Measurements from ENCODE around the gene PIK3CG. TPM values are rescaled to one million over a fixed set of nuclear protein-coding genes. Genes with fewer than 3 reads are reported as not detected.
"Not testable (repeated sequence)": the region's sequence is repeated elsewhere in the genome, so short reads cannot be mapped to it uniquely, and the experiment has no call there.

PIK3CG gene
- total RNA-seq: 4.1 and 6.6 TPM in 2 replicates

- DNase-seq: peak; percentile 70
These were observed at the start of gene PIK3CG for GRCh38 chr7:106865130-106866041. Gene PIK3CG, plus strand, starts transcription at chr7:106865282. Its CDS starts 2,280 bp downstream, at chr7:106867562.

- DNase-seq: no peak
These were observed 48.0 kb upstream of the PIK3CG start for GRCh38 chr7:106817098-106817497.

DNA sequence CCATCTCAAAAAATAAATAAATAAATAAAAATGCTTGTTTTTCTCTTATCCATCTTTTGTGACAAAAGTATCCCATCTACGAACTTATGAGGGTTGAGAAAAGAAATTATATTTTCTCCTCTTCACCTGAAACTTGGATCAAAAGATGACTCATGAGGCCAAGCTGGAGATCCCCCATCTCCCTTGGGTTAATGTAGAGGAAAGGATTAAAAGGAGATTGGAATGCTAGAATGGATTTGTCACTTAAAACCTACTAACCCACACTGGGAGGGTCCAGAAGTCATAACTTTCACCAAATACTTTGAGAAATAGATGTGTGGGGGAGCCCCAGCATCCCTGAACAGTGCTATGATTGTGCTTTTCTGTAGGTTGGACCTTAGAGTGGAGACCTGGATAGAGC, 46.3 kb upstream of the PIK3CG start:
- DNase-seq: peak; percentile 0

- DNase-seq: peak; percentile 80
These were observed 45.5 kb upstream of the PIK3CG start for GRCh38 chr7:106819546-106819945.

DNA sequence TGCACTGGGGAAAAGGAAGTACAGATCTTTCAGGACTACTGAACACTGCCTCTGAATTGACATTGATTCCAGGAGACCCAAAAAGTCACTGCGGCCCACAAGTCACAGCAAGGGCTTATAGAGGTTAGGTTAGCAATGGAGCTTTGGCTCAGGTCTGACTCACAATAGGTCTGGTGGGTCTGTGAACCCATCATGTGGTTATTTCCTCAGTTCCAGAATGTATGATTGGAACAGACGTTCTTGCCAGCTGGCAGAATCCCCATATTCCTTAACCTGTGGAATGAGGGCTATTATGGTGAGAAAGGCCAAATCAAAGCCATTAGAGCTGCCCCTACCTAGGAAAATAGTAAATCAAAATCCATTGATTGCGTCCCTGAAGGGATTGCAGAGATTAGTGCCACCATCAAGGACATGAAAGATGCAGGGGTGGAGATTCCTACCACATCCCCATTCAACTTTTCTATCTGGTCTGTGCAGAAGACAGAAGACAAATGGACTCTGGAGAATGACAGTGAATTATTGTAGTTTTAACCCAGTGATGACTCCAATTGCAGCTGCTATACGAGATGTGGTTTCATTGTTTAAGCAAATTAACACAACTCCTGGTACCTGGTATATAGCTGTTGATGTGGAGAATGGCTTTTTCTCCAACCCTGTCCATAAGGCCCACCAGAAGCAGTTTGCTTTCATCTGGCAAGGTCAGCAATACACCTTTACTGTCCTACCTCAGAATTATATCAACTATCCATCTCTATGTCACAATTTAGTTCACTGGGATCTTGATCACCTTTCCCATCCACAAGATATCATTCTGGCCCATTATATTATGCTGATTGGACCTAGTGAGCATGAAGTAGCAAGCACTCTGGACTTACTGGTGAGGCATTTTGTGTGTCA, 44.5 kb upstream of the PIK3CG start:
- DNase-seq: peak; percentile 68

DNA sequence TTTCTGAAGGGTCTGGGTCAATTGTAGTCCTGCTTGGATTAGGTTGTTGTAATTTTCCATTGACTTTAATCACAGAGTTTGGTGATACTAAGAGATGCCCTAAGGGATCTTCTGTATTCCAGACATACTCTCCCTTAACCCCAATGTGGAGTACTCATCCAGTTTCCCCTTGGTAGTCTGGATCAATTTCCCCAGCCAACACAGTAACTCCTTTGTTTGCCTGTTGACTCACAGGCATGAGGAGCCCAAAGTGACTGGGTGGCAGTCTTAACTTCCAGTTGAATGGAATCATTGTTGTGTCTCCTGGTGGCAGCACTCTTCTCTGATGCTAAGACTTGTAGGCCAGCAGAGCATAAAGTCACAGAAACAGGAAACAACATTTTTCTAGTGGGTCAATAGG, 41.5 kb upstream of the PIK3CG start:
- DNase-seq: no peak

DNA sequence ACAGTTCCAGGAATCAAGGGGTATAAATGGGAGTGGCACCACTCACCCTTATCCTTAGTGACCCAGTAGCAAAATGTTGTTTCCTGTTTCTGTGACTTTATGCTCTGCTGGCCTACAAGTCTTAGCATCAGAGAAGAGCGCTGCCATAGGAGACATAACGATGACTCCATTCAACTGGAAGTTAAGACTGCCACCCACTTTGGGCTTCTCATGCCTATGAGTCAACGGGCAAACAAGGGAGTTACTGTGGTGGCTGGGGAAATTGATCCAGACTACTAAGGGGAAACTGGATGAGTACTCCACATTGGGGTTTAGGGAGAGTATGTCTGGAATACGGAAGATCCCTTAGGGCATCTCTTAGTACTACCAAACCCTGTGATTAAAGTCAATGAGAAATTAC, 40.6 kb upstream of the PIK3CG start:
- DNase-seq: no peak

DNA sequence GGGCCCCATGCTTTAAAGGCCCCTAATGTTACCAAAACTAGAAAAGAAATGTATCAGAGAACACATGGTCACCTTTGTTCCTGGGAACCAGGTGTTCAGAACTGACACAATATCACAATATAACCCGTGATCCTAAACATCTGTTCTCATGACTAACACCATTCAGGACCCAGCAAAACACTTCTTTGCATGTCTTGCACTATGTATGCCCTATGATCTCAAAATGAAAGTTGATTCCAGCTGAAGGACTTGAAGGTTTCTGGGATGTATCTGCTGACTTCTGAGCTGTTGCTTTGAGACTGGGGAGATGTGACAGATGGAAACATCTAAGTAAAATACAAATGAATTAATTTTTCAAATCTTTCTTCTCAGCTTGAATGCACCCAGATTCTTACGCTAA, 37.5 kb upstream of the PIK3CG start:
- DNase-seq: no peak

- DNase-seq: no peak
These were observed 35.6 kb upstream of the PIK3CG start for GRCh38 chr7:106829496-106829895.

DNA sequence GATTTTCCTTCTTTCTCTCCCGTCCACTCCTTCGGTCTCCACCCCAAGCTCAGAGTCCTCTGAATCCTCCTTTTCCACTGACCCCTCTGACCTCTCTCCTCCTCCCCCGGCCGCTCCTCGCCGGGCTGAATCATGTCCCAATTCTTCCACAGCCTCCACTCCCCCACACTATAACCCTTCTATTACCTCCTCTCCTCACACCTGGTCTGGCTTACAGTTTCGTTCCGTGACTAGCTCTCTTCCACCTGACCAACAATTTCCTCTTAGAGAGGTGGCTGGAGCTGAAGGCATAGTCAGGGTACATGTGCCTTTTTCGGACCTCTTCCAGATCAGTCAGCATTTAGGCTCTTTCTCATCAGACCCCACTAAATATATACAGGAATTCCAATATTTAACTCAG, 34.2 kb upstream of the PIK3CG start:
- not testable (repeated sequence) for DNase-seq

DNA sequence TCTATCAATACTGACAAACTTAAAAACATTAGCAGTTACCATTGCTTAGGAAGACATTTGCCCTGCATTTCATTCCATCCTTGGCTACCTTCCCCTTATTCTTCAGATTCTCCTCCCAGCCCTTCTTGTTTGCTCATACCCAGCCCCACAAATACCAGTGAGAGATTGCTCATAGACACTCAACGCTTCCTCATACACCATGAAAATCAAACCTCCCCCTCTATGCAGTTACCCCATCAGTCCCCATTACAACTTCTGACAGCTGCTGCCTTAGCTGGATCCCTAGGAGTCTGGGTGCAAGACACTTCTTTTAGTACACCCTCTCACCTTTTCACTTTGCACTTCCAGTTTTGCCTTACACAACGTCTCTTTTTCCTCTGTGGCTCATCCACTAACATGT, 28.3 kb upstream of the PIK3CG start:
- DNase-seq: no peak

GRCh38 chr7:106839511-106839910, 25.6 kb upstream of the PIK3CG start:
- no peak for DNase-seq

DNA sequence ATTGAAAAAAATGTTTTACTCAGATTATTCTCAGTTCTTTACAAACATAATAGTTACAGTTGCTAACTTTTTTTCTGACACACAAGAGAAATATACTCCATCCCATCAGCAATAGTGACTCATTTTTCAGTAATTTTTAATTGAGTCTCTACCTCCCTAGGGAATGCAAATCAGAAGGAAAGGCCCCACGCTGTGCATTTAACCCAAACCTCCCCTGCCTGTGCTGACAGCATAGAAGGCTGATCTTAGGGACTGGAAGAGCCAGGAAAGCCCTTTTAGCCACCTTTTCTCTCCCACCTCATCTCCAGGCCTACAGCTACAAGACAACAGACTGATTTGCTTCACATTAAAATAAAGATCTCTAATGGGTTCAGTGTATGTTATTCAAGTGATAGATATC, 24.7 kb upstream of the PIK3CG start:
- peak; percentile 27 for DNase-seq

- DNase-seq: no peak
These were observed 23.1 kb upstream of the PIK3CG start for GRCh38 chr7:106841896-106842390.

DNA sequence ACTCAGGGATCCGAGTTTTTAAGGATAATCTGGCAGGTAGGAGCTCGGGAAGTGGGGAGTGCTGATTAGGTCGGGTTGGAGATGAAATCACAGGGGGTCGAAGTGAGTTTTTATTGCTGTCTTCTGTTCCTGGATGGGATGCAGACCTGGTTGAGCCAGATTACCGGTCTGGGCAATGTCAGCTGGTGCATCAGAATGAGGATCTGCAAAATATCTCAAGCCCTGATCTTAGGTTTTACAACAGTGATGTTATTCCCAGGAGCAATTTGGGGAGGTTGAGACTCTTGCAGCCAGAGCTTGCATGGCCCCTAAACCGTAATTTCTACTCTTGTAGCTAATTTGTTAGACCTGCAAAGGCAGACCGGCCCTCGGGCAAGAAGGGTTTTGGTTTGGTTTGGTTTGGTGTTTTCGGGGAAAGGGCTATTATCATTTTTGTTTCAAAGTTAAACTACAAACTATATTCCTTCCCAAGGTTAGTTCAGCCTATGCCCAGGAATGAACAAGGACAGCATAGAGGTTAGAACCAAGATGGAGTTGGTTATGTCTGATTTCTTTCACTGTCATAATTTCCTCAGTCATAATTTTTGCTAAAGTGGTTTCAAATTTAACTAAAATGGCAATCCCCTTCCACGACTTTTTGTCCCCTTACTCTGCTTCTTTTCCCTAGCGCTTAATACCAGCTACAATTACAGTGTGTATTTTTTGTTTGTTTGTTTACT, 20.6 kb upstream of the PIK3CG start:
- no peak for DNase-seq

GRCh38 chr7:106848049-106848448, 17.0 kb upstream of the PIK3CG start:
- DNase-seq: no peak

DNA sequence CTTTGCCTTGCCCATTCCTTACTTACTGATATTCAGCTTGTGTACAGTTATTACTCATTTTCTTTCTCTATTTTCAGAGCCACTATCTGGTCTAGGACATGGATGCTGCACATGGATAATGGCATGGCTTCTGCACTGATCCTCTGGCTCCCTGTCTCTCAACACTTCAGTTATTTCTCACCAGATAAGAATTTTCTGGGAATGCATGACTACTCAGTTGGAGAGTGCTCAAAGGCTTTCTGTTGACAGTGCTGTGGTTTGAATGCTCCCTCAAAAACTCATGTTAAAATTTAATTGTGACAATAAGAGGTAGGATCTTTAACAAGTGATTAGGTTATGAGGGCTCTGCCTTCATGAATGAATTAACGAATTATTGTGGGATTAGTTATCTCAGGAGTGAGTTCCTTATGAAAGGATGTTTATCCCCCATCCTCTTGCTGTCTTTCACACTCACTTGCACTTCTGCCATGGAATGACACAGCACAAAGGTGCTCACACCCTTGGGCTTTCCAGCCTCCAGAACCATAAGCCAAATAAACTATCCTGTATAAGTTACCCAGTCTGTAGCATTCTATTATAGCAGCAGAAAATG, 16.1 kb upstream of the PIK3CG start:
- DNase-seq: no peak

- not testable (repeated sequence) for DNase-seq
These were observed 13.4 kb upstream of the PIK3CG start for GRCh38 chr7:106851632-106852031.

DNA sequence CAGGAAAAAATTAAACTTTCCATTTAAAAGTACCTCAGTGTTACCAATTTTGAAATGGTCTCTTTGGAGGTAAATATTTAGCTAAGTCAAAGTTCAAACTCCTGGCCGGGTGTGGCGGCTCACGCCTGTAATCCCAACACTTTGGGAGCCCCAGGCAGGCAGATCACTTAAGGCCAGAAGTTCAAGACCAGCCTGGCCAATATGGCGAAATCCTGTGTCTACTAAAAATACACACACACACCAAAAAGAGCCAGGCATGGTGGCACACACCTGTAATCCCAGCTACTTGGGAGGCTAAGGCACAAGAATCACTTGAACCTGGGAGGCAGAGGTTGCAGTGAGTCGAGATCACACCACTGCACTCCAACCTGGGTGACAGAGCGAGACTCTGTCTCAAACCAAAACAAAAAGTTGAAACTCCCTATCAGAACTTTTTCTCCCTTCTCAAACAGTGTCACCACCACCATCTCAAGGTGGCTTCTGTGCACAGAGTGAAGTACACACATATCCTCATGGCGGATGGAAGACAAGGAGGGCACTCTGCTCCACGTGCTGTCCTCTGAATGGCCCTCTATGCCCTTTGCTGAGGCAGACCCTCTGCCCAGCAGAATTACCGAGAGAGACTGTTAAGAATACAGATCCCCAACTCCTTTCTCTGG, 11.7 kb upstream of the PIK3CG start:
- DNase-seq: no peak

DNA sequence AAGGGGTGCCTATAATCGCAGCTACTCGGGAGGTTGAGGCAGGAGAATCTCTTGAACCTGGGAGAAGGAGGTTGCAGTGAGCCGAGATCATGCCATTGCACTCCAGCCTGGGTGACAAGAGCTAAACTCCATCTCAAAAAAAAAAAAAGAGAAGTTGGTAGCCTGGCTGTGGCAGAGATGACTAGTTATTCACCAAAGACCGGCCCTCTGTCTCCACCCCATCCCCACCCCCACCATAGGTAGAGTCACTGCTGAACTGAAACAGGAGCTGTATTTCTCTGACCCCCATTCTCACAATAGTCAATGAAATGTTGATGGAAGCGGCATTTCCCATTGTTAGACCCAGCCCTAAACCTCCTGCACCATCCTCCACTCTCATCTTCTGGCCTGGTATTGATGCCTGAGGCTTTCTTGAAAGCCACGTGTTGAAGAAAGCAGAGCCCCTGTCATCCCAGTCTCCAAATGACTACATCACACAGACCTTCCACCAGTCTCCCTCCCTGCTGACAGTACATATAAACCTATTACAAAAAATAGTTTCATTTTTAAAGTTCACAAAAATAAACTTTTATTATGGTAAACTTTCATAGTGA, 9.4 kb upstream of the PIK3CG start:
- no peak for DNase-seq
